HL-60 (cell line): ENCODE data around the gene SMIM14.
A peak's percentile ranks its signal among the peaks of the same experiment; 100 is the strongest.

Experiments used
- DNase-seq, 2 experiments: peaks; one replicate each; pipeline ENCODE4 v3.0.0-alpha.2; 2010 to 2020; ENCODE audit warnings: low read depth in 1 of 2, low spot score in 1 of 2
- H3K27ac ChIP-seq: fragments of 250-450 bp; sonication (Bioruptor Pico); replicated peaks from 2 replicates; pipeline ENCODE4 v1.5.1; 2020; ENCODE audit warnings: mild to moderate bottlenecking, moderate library complexity
- H3K27me3 ChIP-seq: fragments of 250-450 bp; sonication (Bioruptor Pico); 2 replicates; pipeline ENCODE4 v1.5.1; 2021; ENCODE audit warnings: mild to moderate bottlenecking, moderate library complexity; ENCODE audit not compliant: insufficient read depth, poor library complexity, severe bottlenecking
- H3K4me3 ChIP-seq: replicated peaks from 2 replicates; pipeline ENCODE4 v1.5.1; 2011; ENCODE audit warnings: mild to moderate bottlenecking, control low read depth, low read length; ENCODE audit not compliant: insufficient read depth
- GABPA ChIP-seq: IDR thresholded peaks from 2 replicates; pipeline ENCODE4 v1.6.1; 2012; ENCODE audit warnings: low read depth
- POLR2AphosphoS5 ChIP-seq: IDR thresholded peaks from 2 replicates; pipeline ENCODE4 v1.6.1; 2012; ENCODE audit warnings: low read depth
- SPI1 ChIP-seq: IDR thresholded peaks from 2 replicates; pipeline ENCODE4 v1.6.1; 2012; ENCODE audit warnings: low read depth, mild to moderate bottlenecking, borderline replicate concordance
- TF ChIP-seq, protein P1 (sequence below): IDR thresholded peaks from one replicate; pipeline ENCODE4 v1.5.1; 2011; ENCODE audit warnings: low read length, control low read depth, inconsistent platforms; ENCODE audit not compliant: insufficient read depth
- TF ChIP-seq, protein P2 (sequence below): IDR thresholded peaks from 2 replicates; pipeline ENCODE4 v1.6.1; 2012; ENCODE audit warnings: low read depth; ENCODE audit not compliant: insufficient replicate concordance

Gene SMIM14

DNA sequence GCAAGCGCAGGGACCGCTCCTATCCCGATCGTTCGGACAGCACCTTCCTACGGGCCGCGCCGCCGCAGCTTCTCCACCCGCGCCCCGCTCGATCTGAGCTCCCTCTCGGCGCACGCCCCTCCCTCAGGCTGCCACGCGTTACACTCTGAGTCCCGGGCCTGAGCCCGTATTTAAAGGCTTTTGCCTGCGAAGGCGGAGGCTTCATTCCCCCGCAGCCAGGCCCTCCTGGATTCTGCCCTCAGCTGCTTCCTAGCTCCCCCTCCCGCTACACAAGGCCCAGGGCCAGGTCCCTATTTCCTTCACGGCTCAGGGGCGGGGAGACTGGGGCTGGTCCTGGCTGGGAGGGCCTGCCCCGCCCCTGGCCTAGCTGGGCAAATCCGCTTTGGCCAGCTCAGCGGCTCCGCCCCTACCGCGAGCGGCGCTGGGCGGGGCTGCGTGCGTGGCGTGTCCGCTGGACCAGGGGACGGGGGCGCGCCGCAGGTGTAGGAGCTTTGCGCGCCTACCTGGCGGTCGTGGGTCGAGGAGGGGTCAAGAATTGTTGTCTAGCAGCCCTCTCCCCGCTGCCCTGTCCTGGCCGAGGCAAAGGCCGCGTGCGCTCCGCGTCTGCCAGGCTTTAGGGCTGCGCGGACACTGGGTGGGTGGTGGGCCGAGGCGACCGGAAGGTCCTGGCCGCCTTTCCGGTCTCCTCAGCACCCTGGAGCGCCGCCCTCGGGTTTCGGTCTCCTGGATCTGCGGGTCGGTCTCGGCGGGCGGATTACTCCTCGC, 111.2 kb downstream of the SMIM14 start, which contains the start of gene UGDH:
Gene UGDH (minus strand): TSS at position 144 of the 765 bp plus-strand sequence. CDS start 5,927 bp downstream, outside the sequence.
- Histone ChIP-seq H3K4me3 (peak within 1 kb of the TSS; percentile 100), H3K27me3 (no peaks in the 10 kb centered on the region), H3K27ac (peak within 1 kb of the TSS; percentile 75)
- DNase-seq: peak; percentile 73 to 94
- TF ChIP-seq, protein P1, sequence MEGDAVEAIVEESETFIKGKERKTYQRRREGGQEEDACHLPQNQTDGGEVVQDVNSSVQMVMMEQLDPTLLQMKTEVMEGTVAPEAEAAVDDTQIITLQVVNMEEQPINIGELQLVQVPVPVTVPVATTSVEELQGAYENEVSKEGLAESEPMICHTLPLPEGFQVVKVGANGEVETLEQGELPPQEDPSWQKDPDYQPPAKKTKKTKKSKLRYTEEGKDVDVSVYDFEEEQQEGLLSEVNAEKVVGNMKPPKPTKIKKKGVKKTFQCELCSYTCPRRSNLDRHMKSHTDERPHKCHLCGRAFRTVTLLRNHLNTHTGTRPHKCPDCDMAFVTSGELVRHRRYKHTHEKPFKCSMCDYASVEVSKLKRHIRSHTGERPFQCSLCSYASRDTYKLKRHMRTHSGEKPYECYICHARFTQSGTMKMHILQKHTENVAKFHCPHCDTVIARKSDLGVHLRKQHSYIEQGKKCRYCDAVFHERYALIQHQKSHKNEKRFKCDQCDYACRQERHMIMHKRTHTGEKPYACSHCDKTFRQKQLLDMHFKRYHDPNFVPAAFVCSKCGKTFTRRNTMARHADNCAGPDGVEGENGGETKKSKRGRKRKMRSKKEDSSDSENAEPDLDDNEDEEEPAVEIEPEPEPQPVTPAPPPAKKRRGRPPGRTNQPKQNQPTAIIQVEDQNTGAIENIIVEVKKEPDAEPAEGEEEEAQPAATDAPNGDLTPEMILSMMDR: no peak
- TF ChIP-seq, protein P2, sequence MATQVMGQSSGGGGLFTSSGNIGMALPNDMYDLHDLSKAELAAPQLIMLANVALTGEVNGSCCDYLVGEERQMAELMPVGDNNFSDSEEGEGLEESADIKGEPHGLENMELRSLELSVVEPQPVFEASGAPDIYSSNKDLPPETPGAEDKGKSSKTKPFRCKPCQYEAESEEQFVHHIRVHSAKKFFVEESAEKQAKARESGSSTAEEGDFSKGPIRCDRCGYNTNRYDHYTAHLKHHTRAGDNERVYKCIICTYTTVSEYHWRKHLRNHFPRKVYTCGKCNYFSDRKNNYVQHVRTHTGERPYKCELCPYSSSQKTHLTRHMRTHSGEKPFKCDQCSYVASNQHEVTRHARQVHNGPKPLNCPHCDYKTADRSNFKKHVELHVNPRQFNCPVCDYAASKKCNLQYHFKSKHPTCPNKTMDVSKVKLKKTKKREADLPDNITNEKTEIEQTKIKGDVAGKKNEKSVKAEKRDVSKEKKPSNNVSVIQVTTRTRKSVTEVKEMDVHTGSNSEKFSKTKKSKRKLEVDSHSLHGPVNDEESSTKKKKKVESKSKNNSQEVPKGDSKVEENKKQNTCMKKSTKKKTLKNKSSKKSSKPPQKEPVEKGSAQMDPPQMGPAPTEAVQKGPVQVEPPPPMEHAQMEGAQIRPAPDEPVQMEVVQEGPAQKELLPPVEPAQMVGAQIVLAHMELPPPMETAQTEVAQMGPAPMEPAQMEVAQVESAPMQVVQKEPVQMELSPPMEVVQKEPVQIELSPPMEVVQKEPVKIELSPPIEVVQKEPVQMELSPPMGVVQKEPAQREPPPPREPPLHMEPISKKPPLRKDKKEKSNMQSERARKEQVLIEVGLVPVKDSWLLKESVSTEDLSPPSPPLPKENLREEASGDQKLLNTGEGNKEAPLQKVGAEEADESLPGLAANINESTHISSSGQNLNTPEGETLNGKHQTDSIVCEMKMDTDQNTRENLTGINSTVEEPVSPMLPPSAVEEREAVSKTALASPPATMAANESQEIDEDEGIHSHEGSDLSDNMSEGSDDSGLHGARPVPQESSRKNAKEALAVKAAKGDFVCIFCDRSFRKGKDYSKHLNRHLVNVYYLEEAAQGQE: no peak
- peak; percentile 79 for TF ChIP-seq GABPA
- no peak for TF ChIP-seq SPI1
- peak; percentile 80; the same call in 1 of the 2 replicates for TF ChIP-seq POLR2AphosphoS5

GRCh38 chr4:39526765-39527295, 111.8 kb downstream of the SMIM14 start:
- H3K27me3 ChIP-seq: no peaks in the 10 kb centered on the region
- no peak for DNase-seq
- TF ChIP-seq SPI1: no peak
- TF ChIP-seq, protein P2: no peak
- TF ChIP-seq POLR2AphosphoS5: no peak
- no peak for TF ChIP-seq GABPA
- TF ChIP-seq, protein P1: no peak
- H3K4me3 ChIP-seq: peak overlapping the region; percentile 100
- peak overlapping the region; percentile 75 for H3K27ac ChIP-seq

DNA sequence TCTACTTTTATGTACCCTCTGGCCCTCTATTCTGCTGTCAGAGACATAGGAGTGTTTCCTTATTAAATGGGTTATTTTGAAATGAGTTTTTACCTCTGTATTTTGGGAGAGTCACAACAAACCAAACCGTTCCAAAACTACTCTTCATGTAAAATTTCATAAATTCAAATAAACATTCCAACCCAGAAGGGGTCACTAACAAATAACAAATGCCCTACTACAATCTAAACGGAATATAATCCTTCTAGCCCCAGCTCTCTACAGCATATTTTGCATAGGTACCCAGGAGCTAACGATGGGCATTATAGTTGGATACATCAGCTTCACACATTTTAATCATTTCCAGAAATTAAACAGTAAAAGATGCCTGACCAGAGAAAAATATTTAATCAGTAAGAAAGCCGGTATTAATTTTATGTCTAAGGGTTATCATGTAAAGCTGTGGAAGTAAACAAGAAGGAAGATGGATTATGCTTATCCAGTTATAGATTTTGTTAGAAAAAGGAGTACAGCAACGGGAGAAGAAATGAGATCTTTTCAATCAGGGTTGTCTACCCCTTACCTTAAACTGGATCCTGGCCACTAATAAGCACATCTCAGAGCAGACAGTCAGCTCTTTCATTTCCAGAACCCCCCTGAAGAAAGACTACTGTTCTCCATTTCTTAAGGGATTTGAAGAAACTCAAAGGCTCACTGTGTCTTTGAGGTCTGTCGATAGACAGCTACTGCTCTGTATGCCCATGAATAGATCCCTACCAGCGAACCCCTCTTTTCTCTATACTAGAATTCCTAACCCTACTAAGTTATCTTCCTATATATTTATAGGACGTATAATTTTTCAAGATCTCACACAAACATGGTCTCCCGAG, 112.6 kb downstream of the SMIM14 start:
- no peak for DNase-seq
- Histone ChIP-seq H3K4me3 (peak overlapping the region; percentile 100), H3K27me3 (no peaks in the 10 kb centered on the region), H3K27ac (no peak overlapping the region; the same call in 1 of the 2 replicates)
- TF ChIP-seq POLR2AphosphoS5: no peak
- TF ChIP-seq SPI1: no peak
- TF ChIP-seq, protein P1: no peak
- TF ChIP-seq, protein P2: no peak
- no peak for TF ChIP-seq GABPA
